HT-29 (cell line): Measurements from ENCODE around the gene TPD52L1. TPM values are rescaled to one million over a fixed set of nuclear protein-coding genes. Genes with fewer than 3 reads are reported as not detected.

ENCODE experiments used
- DNase-seq: peaks from one replicate; pipeline ENCODE4 v3.0.0-alpha.2; 2015; ENCODE audit warnings: low spot score
- total RNA-seq: library from RNA; depleted of rRNA; stranded (reverse); fragments of >200 nt; shearing (Covaris generic); gene quantifications from 2 replicates; pipeline ENCODE4 v1.2.3, GENCODE V29; 2014

The TPD52L1 gene
- total RNA-seq, 1 experiment from 2014 or later = 56.9 TPM

GRCh38 chr6:125207956-125208355 is 54.4 kb downstream of the TPD52L1 start:
- no peak for DNase-seq

DNA sequence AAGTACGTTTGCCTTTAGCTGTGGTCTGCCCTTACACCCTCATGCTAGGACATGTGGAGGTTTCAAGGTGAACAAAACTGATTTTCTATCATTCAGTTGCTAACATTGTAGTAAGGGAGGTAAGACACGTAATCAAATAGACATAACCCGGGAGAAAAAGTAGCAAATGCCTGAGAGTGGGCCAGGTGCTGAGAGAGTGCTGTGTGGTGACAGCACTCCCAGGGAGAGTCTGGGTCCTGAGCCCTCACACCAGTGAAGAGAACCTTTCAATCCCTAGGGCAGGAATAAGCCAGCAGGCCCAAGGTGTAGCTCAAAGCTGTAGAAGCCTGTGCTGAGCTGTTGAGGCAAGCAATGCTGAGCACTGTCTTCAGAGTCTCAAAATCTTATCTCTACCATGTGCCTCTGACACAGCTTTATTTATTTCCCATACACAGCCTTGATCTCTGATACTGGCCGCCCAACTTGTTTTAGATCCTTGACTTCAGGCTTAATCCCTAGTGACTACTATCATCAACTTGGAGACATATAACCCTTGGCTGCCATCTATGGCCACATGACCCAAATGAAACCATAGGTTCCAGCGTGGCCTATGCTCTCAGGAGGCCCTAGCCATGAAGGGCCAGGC is 55.2 kb downstream of the TPD52L1 start:
- no peak for DNase-seq

DNA sequence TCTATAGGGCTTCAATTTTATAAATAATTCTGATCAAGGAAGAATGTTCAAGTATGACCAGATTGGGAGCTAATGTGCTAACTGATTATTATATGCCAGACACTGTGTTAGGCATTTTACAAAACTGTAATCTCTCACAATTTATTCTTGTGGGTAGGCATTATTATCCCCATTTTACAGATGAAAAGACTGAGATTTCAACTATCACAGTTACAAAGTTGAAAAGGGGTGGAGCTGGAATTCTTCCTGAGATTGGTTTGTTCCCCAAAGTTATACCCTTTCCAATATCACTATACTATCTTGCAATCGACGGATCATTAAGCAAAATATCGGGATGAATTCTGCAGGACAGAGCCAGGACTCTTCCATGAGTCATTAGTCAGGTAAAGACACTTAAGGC is 57.1 kb downstream of the TPD52L1 start:
- DNase-seq = no peak

DNA sequence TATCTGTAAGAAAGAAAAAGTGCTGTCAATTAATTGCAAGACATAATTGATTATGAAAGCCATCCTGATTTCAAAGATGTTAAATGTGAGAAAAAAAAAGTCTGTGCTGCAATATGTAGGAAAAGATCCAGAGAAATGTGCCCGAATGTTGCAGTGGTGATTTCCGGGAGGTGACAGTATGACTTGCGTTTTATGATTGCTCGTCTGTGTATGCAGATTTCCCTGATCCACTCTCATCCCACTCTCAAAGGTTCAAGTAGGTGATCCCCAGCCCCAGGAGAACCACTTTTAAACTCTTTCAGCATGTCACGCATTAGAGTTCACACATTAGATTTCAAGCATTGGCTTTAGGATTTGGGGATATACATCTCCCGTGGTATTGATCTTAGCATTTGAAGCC is 57.8 kb downstream of the TPD52L1 start:
- DNase-seq = no peak

- DNase-seq = no peak
These were observed 58.8 kb downstream of the TPD52L1 start for GRCh38 chr6:125212377-125212776.

DNA sequence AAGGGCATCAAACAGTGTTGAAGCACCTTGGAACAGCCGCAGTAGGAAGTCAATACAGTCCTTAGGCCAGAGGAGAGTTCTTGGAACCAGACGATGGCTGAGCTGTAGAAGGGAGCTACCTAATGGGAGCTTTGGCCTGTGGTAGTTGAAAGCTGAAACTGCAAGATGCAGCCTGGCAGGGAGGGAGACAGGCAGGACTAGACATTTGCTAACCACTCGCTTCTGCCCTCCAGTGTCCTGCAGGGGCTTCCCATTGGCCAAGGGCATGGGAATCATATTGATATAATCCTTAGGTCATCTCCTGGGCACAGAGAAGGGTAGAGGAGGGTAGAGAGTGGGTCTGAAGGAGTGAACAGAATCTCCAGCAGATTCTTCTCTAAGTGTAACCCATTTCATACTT is 60.4 kb downstream of the TPD52L1 start:
- no peak for DNase-seq

- DNase-seq = no peak
These were observed 61.8 kb downstream of the TPD52L1 start for GRCh38 chr6:125215252-125215819.

GRCh38 chr6:125216015-125216414 is 62.4 kb downstream of the TPD52L1 start:
- no peak for DNase-seq

DNA sequence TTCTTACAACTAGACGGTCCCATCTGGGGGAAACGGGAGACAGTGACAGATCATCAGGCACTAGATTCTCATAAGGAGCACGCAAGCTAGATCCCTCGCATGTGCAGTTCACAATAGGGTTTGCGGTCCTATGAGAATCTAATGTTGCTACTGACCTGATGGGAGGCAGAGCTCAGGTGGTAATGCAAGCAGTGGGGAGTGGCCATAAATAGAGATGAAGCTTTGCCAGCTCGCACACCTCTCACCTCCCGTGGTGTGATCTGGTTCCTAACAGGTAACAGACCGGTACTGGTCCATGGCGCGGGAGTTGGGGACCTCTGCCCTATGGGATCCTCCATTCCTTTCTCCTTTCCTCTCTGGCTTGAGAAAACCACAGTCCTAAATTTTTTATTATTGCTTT is 63.8 kb downstream of the TPD52L1 start:
- no peak for DNase-seq

DNA sequence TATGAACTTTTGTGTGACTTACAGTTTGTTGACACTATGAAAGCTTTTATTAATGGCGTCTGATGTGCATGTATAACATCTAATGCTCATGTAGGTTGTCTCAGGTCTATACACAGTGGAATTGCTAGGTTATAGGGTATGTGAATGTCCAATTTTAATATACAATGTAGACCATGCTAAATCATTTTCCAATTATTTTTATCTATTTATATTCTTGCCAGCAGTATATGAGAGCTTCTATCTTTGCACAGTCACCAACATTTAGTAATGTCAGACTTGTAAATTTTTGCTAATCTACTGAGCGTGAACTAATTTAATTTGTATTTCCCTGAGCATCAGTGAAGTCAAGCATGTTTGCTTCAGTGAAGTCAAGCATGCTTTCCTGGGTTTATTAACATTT is 64.4 kb downstream of the TPD52L1 start:
- DNase-seq = no peak

GRCh38 chr6:125219361-125219895 is 65.9 kb downstream of the TPD52L1 start:
- DNase-seq = no peak

GRCh38 chr6:125220712-125221111 is 67.1 kb downstream of the TPD52L1 start:
- no peak for DNase-seq

GRCh38 chr6:125222531-125223455 is 69.2 kb downstream of the TPD52L1 start:
- DNase-seq = no peak

DNA sequence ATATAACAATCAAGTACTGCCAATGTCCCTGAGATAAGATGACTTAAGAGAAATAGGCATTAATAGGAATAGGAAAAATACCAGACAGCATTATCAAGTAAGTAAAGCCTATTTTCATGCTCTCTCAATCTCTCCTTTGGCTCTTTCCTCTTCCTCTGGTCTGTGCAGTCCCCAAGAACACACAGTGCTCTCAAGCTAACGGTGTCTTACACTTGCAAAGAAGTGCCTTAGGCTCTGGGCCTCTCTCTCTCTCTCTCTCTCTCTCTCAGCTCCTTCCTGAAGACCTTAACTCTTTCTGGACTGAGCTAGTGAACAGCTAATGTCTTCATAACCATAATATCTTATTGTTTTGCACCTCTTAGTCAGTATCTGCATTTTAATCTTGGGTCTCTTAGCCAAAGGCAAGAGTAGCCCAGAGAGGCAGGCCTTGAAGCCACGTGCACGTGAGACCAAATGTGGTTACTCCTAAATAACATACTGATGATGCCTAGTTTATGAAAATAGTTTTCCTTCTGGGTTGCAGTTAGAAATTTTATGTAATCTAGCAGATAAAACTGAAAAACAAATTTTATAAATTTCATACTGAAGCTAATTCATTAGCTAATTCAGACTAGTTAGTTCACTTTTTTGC is 70.8 kb downstream of the TPD52L1 start:
- DNase-seq = no peak

DNA sequence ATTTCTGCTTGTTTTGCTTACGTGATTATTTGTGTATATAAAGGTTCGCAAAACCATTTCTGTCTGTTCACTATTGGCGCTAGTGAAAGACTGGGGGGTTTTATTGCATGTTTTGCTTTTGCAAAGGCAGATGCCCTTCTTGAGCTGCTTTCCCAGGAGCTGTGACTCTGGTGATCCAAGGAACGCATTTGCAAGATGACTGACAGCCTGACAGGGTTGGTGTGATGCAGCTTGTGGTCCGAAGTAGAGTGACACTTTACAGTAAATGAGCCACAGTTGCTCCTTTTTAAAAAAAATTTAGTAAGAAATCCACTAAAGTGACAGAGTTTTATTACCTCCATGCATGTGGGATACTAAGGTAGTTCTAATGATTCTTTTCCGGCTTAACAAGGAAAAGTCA is 73.7 kb downstream of the TPD52L1 start:
- no peak for DNase-seq

- DNase-seq = no peak
These were observed 75.5 kb downstream of the TPD52L1 start for GRCh38 chr6:125228981-125229479.

GRCh38 chr6:125230674-125231073 is 77.1 kb downstream of the TPD52L1 start:
- DNase-seq = no peak

- no peak for DNase-seq
These were observed 77.6 kb downstream of the TPD52L1 start for GRCh38 chr6:125231133-125231532.

DNA sequence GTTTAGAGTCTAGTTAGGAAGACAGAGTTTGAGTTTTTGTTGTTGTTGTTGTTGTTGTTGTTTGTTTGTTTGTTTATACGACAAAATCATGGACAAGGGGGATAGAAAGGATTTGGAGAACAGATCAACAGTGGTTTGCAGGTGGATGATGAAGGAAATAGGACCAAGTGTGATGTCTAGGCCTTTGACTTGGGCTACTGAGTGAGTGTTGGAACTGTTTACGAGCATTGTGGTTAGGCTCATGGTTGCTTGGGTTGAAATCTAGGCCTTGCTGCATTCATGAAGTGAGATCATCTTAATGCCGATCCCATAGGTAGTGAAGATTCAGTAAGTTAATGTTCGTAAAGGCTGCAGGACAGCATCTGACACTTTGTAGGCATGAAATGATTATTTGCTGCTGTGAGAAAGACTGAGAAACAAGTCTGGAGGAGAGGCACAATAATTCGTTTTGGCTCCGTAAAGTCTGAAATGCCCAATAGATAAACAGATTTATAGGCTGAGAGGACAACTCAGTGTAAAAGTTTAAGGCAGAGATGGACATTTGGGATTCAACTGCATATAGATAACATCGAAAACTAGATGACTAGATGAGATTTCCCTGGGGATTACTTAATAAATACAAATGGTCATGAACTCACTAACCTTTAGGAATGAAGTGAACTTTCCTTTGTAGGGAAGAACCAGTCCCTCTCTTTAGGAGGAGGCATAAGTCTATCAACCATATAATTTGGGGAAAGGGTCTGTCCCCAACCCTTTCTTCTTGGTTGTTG is 78.2 kb downstream of the TPD52L1 start:
- DNase-seq = no peak

GRCh38 chr6:125232466-125232865 is 78.9 kb downstream of the TPD52L1 start:
- DNase-seq = no peak

DNA sequence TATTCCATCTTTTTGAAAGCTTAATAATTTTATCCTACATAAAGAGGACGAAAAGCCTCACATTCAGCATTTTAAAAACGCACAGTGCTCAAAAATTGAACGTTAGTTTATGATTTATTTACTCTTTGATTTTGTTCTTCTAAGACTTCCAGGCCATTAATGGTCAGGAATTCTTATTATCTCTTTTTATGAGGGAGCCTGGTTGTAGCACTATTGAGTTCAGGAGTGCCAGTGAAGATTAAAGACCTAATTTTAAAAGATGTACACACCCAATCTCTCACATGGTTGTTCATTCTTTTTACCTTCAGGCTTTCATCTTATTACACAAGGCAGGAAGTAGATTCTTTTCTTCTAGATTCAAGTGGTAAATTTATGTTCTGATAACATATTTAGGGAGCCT is 79.6 kb downstream of the TPD52L1 start:
- no peak for DNase-seq
